HCT116 (cell line): Measurements from ENCODE around the gene RFC4. TPM values are rescaled to one million over a fixed set of nuclear protein-coding genes. Genes with fewer than 3 reads are reported as not detected.
A peak's percentile ranks its signal among the peaks of the same experiment; 100 is the strongest.

ENCODE experiments used
- ATAC-seq: fragments of 200-7000 bp; cut with Tn5 transposase; 2 replicates; pipeline ENCODE4 v1.9.1; 2020; ENCODE audit warnings: mild to moderate bottlenecking, moderate library complexity
- BruUV-seq: library from RNA; stranded (reverse); fragments of 400-500 nt; replicated peaks from 2 replicates; lab custom pipeline; 2021; lab: Mats Ljungman, UMichigan
- CTCF ChIA-PET: fragments of 300-600 bp; sonication (Branson Sonifier 250); formaldehyde crosslinking; loops from one replicate; lab custom pipeline; 2021; ENCODE audit warnings: antibody characterized with exemption; lab: Charles Lee
- POLR2A ChIA-PET: fragments of 300-600, 350-600 bp; sonication (Branson Sonifier 250); formaldehyde crosslinking; loops from one replicate; lab custom pipeline; 2021; ENCODE audit warnings: antibody characterized with exemption; lab: Charles Lee
- RAD21 ChIA-PET, 2 experiments: fragments of 300-600 bp; sonication (Branson Sonifier 250); formaldehyde crosslinking; loops; one replicate each; lab custom pipeline; 2023; ENCODE audit warnings: low total read pairs in 2 of 2; ENCODE audit not compliant: uncharacterized antibody in 2 of 2, unreplicated experiment in 2 of 2, low non-redundant PET in 1 of 2; lab: Charles Lee
- DNase-seq: peaks from one replicate; pipeline ENCODE4 v3.0.0-alpha.2; 2010; ENCODE audit warnings: low read depth, low spot score
- H2AFZ ChIP-seq: fragments of 200-600 bp; shearing (Covaris generic), sonication (generic); 2 replicates; pipeline ENCODE4 v1.6.1; 2017; ENCODE audit warnings: low read depth, mixed run types, mixed read lengths, antibody characterized with exemption, low read length; ENCODE audit not compliant: poor library complexity, severe bottlenecking
- H3K27ac ChIP-seq: 2 replicates; pipeline ENCODE4 v1.5.1; 2012; ENCODE audit warnings: low read depth, low read length
- H3K27me3 ChIP-seq: fragments of 200-600 bp; sonication (generic); 2 replicates; pipeline ENCODE4 v1.6.1; 2016; ENCODE audit warnings: mixed run types, low read length, mixed read lengths; ENCODE audit not compliant: insufficient read depth
- H3K36me3 ChIP-seq, 2 experiments: fragments of 200-500 bp in 1 of 2; fragments of 200-600 bp in 1 of 2; sonication (Bioruptor generic) in 1 of 2; sonication (generic) in 1 of 2; 2 replicates each; pipeline versions ENCODE4 v1.5.1 to v1.6.1; 2014 to 2016; ENCODE audit warnings: low read length in 2 of 2, inconsistent platforms in 1 of 2, mixed read lengths in 1 of 2, mixed run types in 1 of 2; ENCODE audit not compliant: insufficient read depth in 2 of 2, control insufficient read depth in 1 of 2
- H3K4me1 ChIP-seq, 2 experiments: fragments of 200-600 bp in 1 of 2; sonication (generic) in 1 of 2; 2 replicates each; pipeline versions ENCODE4 v1.5.1 to v1.6.1; 2012 to 2017; ENCODE audit warnings: low read length in 2 of 2, inconsistent platforms in 1 of 2, mild to moderate bottlenecking in 1 of 2, mixed read lengths in 1 of 2, mixed run types in 1 of 2, moderate library complexity in 1 of 2; ENCODE audit not compliant: insufficient read depth in 2 of 2, control insufficient read depth in 1 of 2
- H3K4me2 ChIP-seq: fragments of 200-600 bp; sonication (generic); 2 replicates; pipeline ENCODE4 v1.6.1; 2017; ENCODE audit warnings: mixed run types, low read length, mixed read lengths
- H3K4me3 ChIP-seq, 2 experiments: fragments of 200-600 bp in 1 of 2; sonication (generic) in 1 of 2; replicated peaks in 1 of 2; 2 replicates each; pipeline ENCODE4 v1.5.1; 2011 to 2016; ENCODE audit warnings: low read length in 2 of 2, control low read depth in 1 of 2, low read depth in 1 of 2, mild to moderate bottlenecking in 1 of 2, mixed read lengths in 1 of 2, mixed run types in 1 of 2
- H3K79me2 ChIP-seq: fragments of 200-600 bp; sonication (generic); 2 replicates; pipeline ENCODE4 v1.6.1; 2017; ENCODE audit warnings: mild to moderate bottlenecking, mixed run types, low read length, moderate library complexity, mixed read lengths; ENCODE audit not compliant: insufficient read depth
- H3K9ac ChIP-seq: fragments of 200-600 bp; sonication (generic); 2 replicates; pipeline ENCODE4 v1.6.1; 2016; ENCODE audit warnings: low read length, mixed read lengths
- H3K9me2 ChIP-seq: fragments of 200-600 bp; sonication (generic), shearing (Covaris generic); 2 replicates; pipeline ENCODE4 v1.6.1; 2017; ENCODE audit warnings: mixed run types, mild to moderate bottlenecking, moderate library complexity; ENCODE audit not compliant: insufficient read depth
- H3K9me3 ChIP-seq, 2 experiments: fragments of 200-500 bp in 1 of 2; fragments of 200-600 bp in 1 of 2; sonication (Bioruptor generic) in 1 of 2; sonication (generic) in 1 of 2; 2 replicates each; pipeline ENCODE4 v1.6.1; 2014 to 2017; ENCODE audit warnings: low read length in 2 of 2, mixed read lengths in 2 of 2, inconsistent platforms in 1 of 2, low read depth in 1 of 2, mild to moderate bottlenecking in 1 of 2, mixed run types in 1 of 2, moderate library complexity in 1 of 2; ENCODE audit not compliant: control insufficient read depth in 1 of 2, insufficient read depth in 1 of 2
- H4K20me1 ChIP-seq: fragments of 200-600 bp; sonication (generic), shearing (Covaris generic); 2 replicates; pipeline ENCODE4 v1.6.1; 2017; ENCODE audit warnings: mixed run types, mild to moderate bottlenecking, moderate library complexity; ENCODE audit not compliant: insufficient read depth
- CTCF ChIP-seq, 3 experiments: fragments of 200-600 bp in 1 of 3; sonication (generic) in 1 of 3; IDR thresholded peaks in 2 of 3; conservative IDR thresholded peaks in 1 of 3; 2 replicates each; pipeline ENCODE4 v1.5.1; 2012 to 2017; ENCODE audit warnings: low read depth in 2 of 3, low read length in 2 of 3, antibody characterized with exemption in 1 of 3, borderline replicate concordance in 1 of 3, control low read depth in 1 of 3, mild to moderate bottlenecking in 1 of 3, mixed read lengths in 1 of 3, mixed run types in 1 of 3, moderate library complexity in 1 of 3; ENCODE audit not compliant: insufficient read depth in 1 of 3
- EGR1 ChIP-seq: IDR thresholded peaks from 2 replicates; pipeline ENCODE4 v1.6.1; 2012; ENCODE audit warnings: low read depth
- POLR2A ChIP-seq: IDR thresholded peaks from 2 replicates; pipeline ENCODE4 v1.7.0; 2011; ENCODE audit warnings: borderline replicate concordance; ENCODE audit not compliant: insufficient read depth, insufficient read length; ENCODE audit errors: extremely low read depth
- RAD21 ChIP-seq: IDR thresholded peaks from 2 replicates; pipeline ENCODE4 v1.6.1; 2012; ENCODE audit warnings: low read depth, mild to moderate bottlenecking
- SIN3A ChIP-seq: IDR thresholded peaks from 2 replicates; pipeline ENCODE4 v1.6.1; 2012; ENCODE audit warnings: low read depth
- intact Hi-C: fragments of 100-400 bp; cut with micrococcal nuclease; formaldehyde crosslinking; loops from 2 replicates; pipeline ENCODE4 v1.10.0; 2022
- total RNA-seq: library from RNA; stranded (reverse); gene quantifications from one replicate; pipeline ENCODE4 v1.2.1, GENCODE V29; 2021; ENCODE audit not compliant: unreplicated experiment
- TF ChIP-seq, protein P1 (sequence below): IDR thresholded peaks from 2 replicates; pipeline ENCODE4 v1.6.1; 2012

RFC4 gene
- total RNA-seq, 1 experiment from 2014 or later = 86.2 TPM

- Histone ChIP-seq H3K4me3 (no peak overlapping the region), H3K27ac (no peak overlapping the region), H3K27me3 (peaks cover 25% of the 10 kb centered on the region), H3K4me2 (no peak overlapping the region), H4K20me1 (no peaks in the 10 kb centered on the region), H3K79me2 (no peaks in the 10 kb centered on the region), H2AFZ (no peak overlapping the region), H3K9ac (no peak overlapping the region), H3K4me1 (no peaks in the 10 kb centered on the region), H3K36me3 (no peaks in the 10 kb centered on the region), H3K9me2 (no peaks in the 10 kb centered on the region), H3K9me3 (no peaks in the 10 kb centered on the region)
- intact Hi-C loops = loop anchor here (1.0 to 10.0 kb wide), 7 partner anchors 83 to 865 kb away; partner anchors contain the start of genes MASP1 and ST6GAL1
- ChIA-PET CTCF (interaction anchor here (0.7 to 2.3 kb wide), 30 partner anchors 11 to 865 kb away, joined by 3 to 96 read pairs (median 5); no protein-coding TSS in a partner anchor), POLR2A (interaction anchor here (1.0 kb wide), 1 partner anchor 316 kb away, joined by 4 read pairs; no protein-coding TSS in a partner anchor), RAD21 (interaction anchor here (1.2 to 1.9 kb wide), 2 partner anchors 315 kb away, joined by 8 to 17 read pairs; no protein-coding TSS in a partner anchor)
- no TSS peak for BruUV-seq
- ATAC-seq (peak; percentile 90), DNase-seq (peak; percentile 35)
- TF ChIP-seq, protein P1, sequence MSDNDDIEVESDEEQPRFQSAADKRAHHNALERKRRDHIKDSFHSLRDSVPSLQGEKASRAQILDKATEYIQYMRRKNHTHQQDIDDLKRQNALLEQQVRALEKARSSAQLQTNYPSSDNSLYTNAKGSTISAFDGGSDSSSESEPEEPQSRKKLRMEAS = no peak
- TF ChIP-seq EGR1 (no peak), POLR2A (no peak), RAD21 (peak; percentile 92), SIN3A (no peak), CTCF (IDR thresholded peaks at IDR 0.05 in 2 of 3, conservative IDR thresholded peaks at IDR 0.05 in 1 of 3; ENCODE audit: borderline replicate concordance in 1 of 3, insufficient read depth in 1 of 3, low read depth in 2 of 3, low read length in 2 of 3) (peak; percentile 29 to 91 (median 59); a peak in 5 of 6 replicates)
Measured at GRCh38 chr3:186849374-186849975, 43.2 kb upstream of the RFC4 start.
